Trophoblast cell (in vitro differentiated cells and primary cell): ENCODE results near the gene SFXN3.
A peak's percentile ranks its signal among the peaks of the same experiment; 100 is the strongest.

ENCODE experiments used
- DNase-seq, 2 donors: peaks; one replicate each; pipeline ENCODE4 v3.0.0-alpha.2; 2016
- H2AFZ ChIP-seq: 2 replicates; pipeline ENCODE4 v1.6.1; 2013; ENCODE audit warnings: low read length, moderate library complexity, mild to moderate bottlenecking; ENCODE audit not compliant: insufficient read depth, poor library complexity
- H2AK5ac ChIP-seq: 2 replicates; pipeline ENCODE4 v1.6.1; 2013; ENCODE audit warnings: mild to moderate bottlenecking, low read length
- H2BK120ac ChIP-seq: 2 replicates; pipeline ENCODE4 v1.6.1; 2013; ENCODE audit warnings: low read length, mild to moderate bottlenecking, moderate library complexity; ENCODE audit not compliant: insufficient read depth, poor library complexity
- H2BK12ac ChIP-seq: 2 replicates; pipeline ENCODE4 v1.6.1; 2013; ENCODE audit warnings: mild to moderate bottlenecking, low read length, moderate library complexity
- H2BK5ac ChIP-seq: 2 replicates; pipeline ENCODE4 v1.6.1; 2013; ENCODE audit warnings: low read length, low read depth, moderate library complexity, mild to moderate bottlenecking; ENCODE audit not compliant: poor library complexity
- H3K14ac ChIP-seq: 2 replicates; pipeline ENCODE4 v1.6.1; 2013; ENCODE audit warnings: mild to moderate bottlenecking, low read length
- H3K18ac ChIP-seq: 2 replicates; pipeline ENCODE4 v1.6.1; 2013; ENCODE audit warnings: mild to moderate bottlenecking, low read length
- H3K23ac ChIP-seq: 2 replicates; pipeline ENCODE4 v1.6.1; 2013; ENCODE audit warnings: low read length
- H3K27ac ChIP-seq: 2 replicates; pipeline ENCODE4 v1.5.1; 2013; ENCODE audit warnings: low read depth, mild to moderate bottlenecking, inconsistent platforms, low read length, moderate library complexity
- H3K27me3 ChIP-seq: 2 replicates; pipeline ENCODE4 v1.6.1; 2013; ENCODE audit warnings: inconsistent platforms, mild to moderate bottlenecking, low read length, moderate library complexity; ENCODE audit not compliant: insufficient read depth
- H3K36me3 ChIP-seq, 2 experiments: 1 replicate in 1 of 2; 2 replicates in 1 of 2; pipeline ENCODE4 v1.6.1; 2013; ENCODE audit warnings: low read length in 2 of 2, mild to moderate bottlenecking in 2 of 2, moderate library complexity in 1 of 2; ENCODE audit not compliant: insufficient read depth in 2 of 2, control insufficient read depth in 1 of 2
- H3K4ac ChIP-seq: 2 replicates; pipeline ENCODE4 v1.6.1; 2013; ENCODE audit warnings: low read depth, mild to moderate bottlenecking, low read length, moderate library complexity
- H3K4me1 ChIP-seq, 2 experiments: 1 replicate in 1 of 2; 2 replicates in 1 of 2; pipeline ENCODE4 v1.6.1; 2013; ENCODE audit warnings: low read length in 2 of 2, mild to moderate bottlenecking in 2 of 2, moderate library complexity in 1 of 2; ENCODE audit not compliant: insufficient read depth in 2 of 2, control insufficient read depth in 1 of 2
- H3K4me2 ChIP-seq: 2 replicates; pipeline ENCODE4 v1.6.1; 2013; ENCODE audit warnings: inconsistent platforms, mild to moderate bottlenecking, low read length, moderate library complexity
- H3K4me3 ChIP-seq: 2 replicates; pipeline ENCODE4 v1.5.1; 2013; ENCODE audit warnings: mild to moderate bottlenecking, low read depth, low read length, inconsistent platforms
- H3K79me1 ChIP-seq: one replicate; pipeline ENCODE4 v1.6.1; 2013; ENCODE audit warnings: low read length
- H3K79me2 ChIP-seq: 2 replicates; pipeline ENCODE4 v1.6.1; 2013; ENCODE audit warnings: low read length, mild to moderate bottlenecking; ENCODE audit not compliant: control insufficient read depth, insufficient read depth, poor library complexity
- H3K9ac ChIP-seq: 2 replicates; pipeline ENCODE4 v1.6.1; 2013; ENCODE audit warnings: mild to moderate bottlenecking, low read length
- H3K9me3 ChIP-seq: 2 replicates; pipeline ENCODE4 v1.6.1; 2013; ENCODE audit warnings: low read depth, mild to moderate bottlenecking, control low read depth, inconsistent platforms, low read length; ENCODE audit not compliant: insufficient read depth
- H4K12ac ChIP-seq: 2 replicates; pipeline ENCODE4 v1.6.1; 2013; ENCODE audit warnings: low read depth, mild to moderate bottlenecking, low read length, moderate library complexity
- H4K8ac ChIP-seq: 2 replicates; pipeline ENCODE4 v1.6.1; 2013; ENCODE audit warnings: low read depth, mild to moderate bottlenecking, low read length, moderate library complexity
- H4K91ac ChIP-seq: one replicate; pipeline ENCODE4 v1.6.1; 2013; ENCODE audit warnings: low read depth, mild to moderate bottlenecking, low read length, moderate library complexity
- WGBS: extraction: QIAGEN DNeasy Blood & Tissue Kit; methylation state at CpG from one replicate; pipeline ENCODE4 v1.1.7; 2013; ENCODE audit warnings: missing lambda C conversion rate; ENCODE audit not compliant: insufficient read length, insufficient coverage; ENCODE audit errors: extremely low coverage; 5-methylcytosine and 5-hydroxymethylcytosine counted together

SFXN3 gene

DNA sequence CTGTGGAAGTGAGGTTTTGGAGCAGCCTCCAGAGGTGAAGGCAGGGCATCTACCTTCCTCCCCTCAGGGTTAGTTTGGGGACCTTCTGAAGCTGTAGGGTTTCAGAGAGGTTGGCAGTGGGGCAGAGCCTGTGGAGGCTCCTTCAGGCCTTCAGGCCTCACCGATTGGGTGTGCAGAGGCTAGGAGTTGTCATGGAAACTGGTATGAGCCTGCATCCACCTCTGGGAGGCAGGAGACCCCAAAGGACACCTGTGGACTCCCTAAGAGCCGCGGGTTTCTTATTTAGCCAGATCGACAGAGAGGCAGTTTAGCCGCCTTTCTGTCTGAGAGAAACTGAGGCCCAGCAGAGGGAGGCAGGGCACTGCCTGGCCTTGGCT is 29.4 kb upstream of the SFXN3 start:
- no CpG with 5 or more reads among the region's 5 CpGs for WGBS
- H4K8ac ChIP-seq = no peak overlapping the region
- H3K4ac ChIP-seq = peak overlapping the region; percentile 7
- no peak overlapping the region for H2AFZ ChIP-seq
- no peak overlapping the region for H4K12ac ChIP-seq
- H3K36me3 ChIP-seq = peaks cover 39 to 41% of the 10 kb centered on the region in 2 experiments
- no peak overlapping the region for H2AK5ac ChIP-seq
- H3K79me2 ChIP-seq = peaks cover 35% of the 10 kb centered on the region
- H2BK12ac ChIP-seq = no peak overlapping the region
- H3K4me1 ChIP-seq = peaks cover 16 to 19% of the 10 kb centered on the region in 2 experiments
- no peak overlapping the region for H3K4me3 ChIP-seq
- H2BK5ac ChIP-seq = no peak overlapping the region
- H3K9ac ChIP-seq = no peak overlapping the region
- no peak for DNase-seq
- H3K18ac ChIP-seq = no peak overlapping the region
- H3K4me2 ChIP-seq = no peak overlapping the region
- no peak overlapping the region for H3K23ac ChIP-seq
- no peak overlapping the region for H3K27ac ChIP-seq
- H3K79me1 ChIP-seq = peaks cover 35% of the 10 kb centered on the region
- H2BK120ac ChIP-seq = no peak overlapping the region
- H4K91ac ChIP-seq = no peak overlapping the region
- H3K27me3 ChIP-seq = no peaks in the 10 kb centered on the region
- H3K9me3 ChIP-seq = no peaks in the 10 kb centered on the region
- H3K14ac ChIP-seq = no peak overlapping the region

DNA sequence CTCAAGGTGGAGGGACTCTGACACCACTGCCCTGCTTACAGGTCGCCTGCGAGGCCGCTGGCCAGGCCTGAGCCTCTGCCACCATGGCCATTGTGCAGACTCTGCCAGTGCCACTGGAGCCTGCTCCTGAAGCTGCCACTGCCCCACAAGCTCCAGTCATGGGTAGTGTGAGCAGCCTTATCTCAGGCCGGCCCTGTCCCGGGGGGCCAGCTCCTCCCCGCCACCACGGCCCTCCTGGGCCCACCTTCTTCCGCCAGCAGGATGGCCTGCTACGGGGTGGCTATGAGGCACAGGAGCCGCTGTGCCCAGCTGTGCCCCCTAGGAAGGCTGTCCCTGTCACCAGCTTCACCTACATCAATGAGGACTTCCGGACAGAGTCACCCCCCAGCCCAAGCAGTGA is 28.6 kb upstream of the SFXN3 start:
- Histone ChIP-seq H2AK5ac (no peak overlapping the region), H3K4me1 (peaks cover 15 to 18% of the 10 kb centered on the region in 2 experiments), H3K79me1 (peaks cover 28% of the 10 kb centered on the region), H2AFZ (no peak overlapping the region), H3K18ac (no peak overlapping the region), H3K4me3 (no peak overlapping the region), H3K4me2 (no peak overlapping the region), H3K4ac (no peak overlapping the region), H3K23ac (no peak overlapping the region), H2BK5ac (no peak overlapping the region), H4K8ac (no peak overlapping the region), H3K27ac (no peak overlapping the region), H3K9ac (no peak overlapping the region), H3K79me2 (peaks cover 31% of the 10 kb centered on the region), H3K36me3 (peaks cover 47 to 49% of the 10 kb centered on the region in 2 experiments), H4K12ac (no peak overlapping the region), H2BK12ac (no peak overlapping the region), H3K14ac (no peak overlapping the region), H2BK120ac (no peak overlapping the region), H4K91ac (no peak overlapping the region), H3K9me3 (no peaks in the 10 kb centered on the region), H3K27me3 (no peaks in the 10 kb centered on the region)
- no peak for DNase-seq
- no CpG with 5 or more reads among the region's 11 CpGs for WGBS

DNA sequence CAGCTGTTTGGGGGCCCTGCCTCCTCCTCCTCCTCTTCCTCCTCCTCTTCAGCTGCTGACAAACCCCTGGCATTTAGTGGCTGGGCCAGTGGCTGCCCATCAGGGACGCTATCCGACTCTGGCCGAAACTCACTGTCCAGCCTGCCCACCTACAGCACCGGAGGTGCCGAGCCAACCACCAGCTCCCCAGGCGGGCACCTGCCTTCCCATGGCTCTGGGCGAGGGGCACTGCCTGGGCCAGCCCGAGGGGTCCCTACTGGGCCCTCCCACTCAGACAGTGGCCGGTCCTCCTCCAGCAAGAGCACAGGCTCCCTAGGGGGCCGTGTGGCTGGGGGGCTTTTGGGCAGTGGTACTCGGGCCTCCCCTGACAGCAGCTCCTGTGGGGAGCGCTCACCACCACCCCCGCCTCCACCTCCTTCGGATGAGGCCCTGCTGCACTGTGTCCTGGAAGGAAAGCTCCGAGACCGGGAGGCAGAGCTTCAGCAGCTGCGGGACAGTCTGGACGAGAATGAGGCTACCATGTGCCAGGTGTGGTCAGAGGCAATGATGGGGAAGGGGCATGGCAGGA is 27.3 kb upstream of the SFXN3 start:
- Histone ChIP-seq H3K4me3 (no peak overlapping the region), H4K91ac (no peak overlapping the region), H2BK12ac (no peak overlapping the region), H4K8ac (no peak overlapping the region), H3K36me3 (peaks cover 48 to 50% of the 10 kb centered on the region in 2 experiments), H2BK5ac (no peak overlapping the region), H3K79me2 (peaks cover 22% of the 10 kb centered on the region), H2AFZ (no peak overlapping the region), H3K4ac (no peak overlapping the region), H3K4me1 (peaks cover 8 to 14% of the 10 kb centered on the region in 2 experiments), H3K14ac (no peak overlapping the region), H3K23ac (no peak overlapping the region), H3K79me1 (peaks cover 16% of the 10 kb centered on the region), H2AK5ac (no peak overlapping the region), H3K18ac (no peak overlapping the region), H3K9me3 (no peaks in the 10 kb centered on the region), H3K9ac (no peak overlapping the region), H3K27ac (no peak overlapping the region), H2BK120ac (no peak overlapping the region), H4K12ac (no peak overlapping the region), H3K4me2 (no peak overlapping the region), H3K27me3 (no peaks in the 10 kb centered on the region)
- DNase-seq = no peak
- no CpG with 5 or more reads among the region's 18 CpGs for WGBS

DNA sequence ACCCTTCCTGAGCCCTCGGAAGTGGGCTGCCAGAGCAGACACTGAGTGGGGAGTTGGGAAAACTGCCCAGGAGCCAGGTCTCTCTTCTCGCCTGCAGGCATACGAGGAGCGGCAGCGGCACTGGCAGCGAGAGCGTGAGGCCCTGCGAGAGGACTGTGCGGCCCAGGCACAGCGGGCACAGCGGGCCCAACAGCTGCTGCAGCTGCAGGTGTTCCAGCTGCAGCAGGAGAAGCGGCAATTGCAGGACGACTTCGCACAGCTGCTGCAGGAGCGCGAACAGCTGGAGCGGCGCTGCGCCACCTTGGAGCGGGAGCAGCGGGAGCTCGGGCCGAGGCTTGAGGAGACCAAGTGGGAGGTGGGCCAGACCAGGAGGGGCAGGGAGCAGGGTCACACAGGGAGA is 25.7 kb upstream of the SFXN3 start:
- H3K18ac ChIP-seq = no peak overlapping the region
- no peak overlapping the region for H2AK5ac ChIP-seq
- no peak overlapping the region for H3K9ac ChIP-seq
- H3K27ac ChIP-seq = no peak overlapping the region
- no CpG with 5 or more reads among the region's 23 CpGs for WGBS
- H3K27me3 ChIP-seq = no peaks in the 10 kb centered on the region
- no peak overlapping the region for H2BK5ac ChIP-seq
- H4K91ac ChIP-seq = no peak overlapping the region
- H4K8ac ChIP-seq = no peak overlapping the region
- peaks cover 6 to 11% of the 10 kb centered on the region in 2 experiments for H3K4me1 ChIP-seq
- no peaks in the 10 kb centered on the region for H3K9me3 ChIP-seq
- no peak overlapping the region for H3K23ac ChIP-seq
- H2BK12ac ChIP-seq = no peak overlapping the region
- H3K79me1 ChIP-seq = peaks cover 2% of the 10 kb centered on the region
- no peak overlapping the region for H2BK120ac ChIP-seq
- H3K36me3 ChIP-seq = peaks cover 48 to 50% of the 10 kb centered on the region in 2 experiments
- no peak overlapping the region for H3K4me2 ChIP-seq
- no peak overlapping the region for H2AFZ ChIP-seq
- H3K4me3 ChIP-seq = no peak overlapping the region
- H3K79me2 ChIP-seq = peaks cover 9% of the 10 kb centered on the region
- H4K12ac ChIP-seq = no peak overlapping the region
- no peak for DNase-seq
- no peak overlapping the region for H3K4ac ChIP-seq
- no peak overlapping the region for H3K14ac ChIP-seq
